ENCODE data around the gene CARMIL3. TPM values are rescaled to one million over a fixed set of nuclear protein-coding genes. Genes with fewer than 3 reads are reported as not detected.
A peak's percentile ranks its signal among the peaks of the same experiment; 100 is the strongest.

Gene CARMIL3
- total RNA-seq, 1 experiment from 2014 or later = 0.71 TPM

- intact Hi-C loops (cut with micrococcal nuclease) = loop anchor here (10.0 kb wide), 1 partner anchor 109 kb away; the partner anchor contains the start of gene DHRS4L2
- TSS peak; percentile 91 for BruUV-seq (replicated peaks)
- Histone ChIP-seq H3K36me3 (ENCODE audit: control insufficient read depth in 1 of 2, insufficient read depth in 2 of 2, low read length in 2 of 2) (no peaks in the 10 kb centered on the region), H3K9me2 (ENCODE audit: insufficient read depth) (no peaks in the 10 kb centered on the region), H2AFZ (ENCODE audit: low read depth, low read length, poor library complexity, severe bottlenecking) (peak overlapping the region; percentile 32), H3K4me3 (replicated peaks in 1 of 2; ENCODE audit: low read depth in 1 of 2, low read length in 2 of 2) (peak overlapping the region; percentile 94 to 96), H3K27ac (ENCODE audit: low read depth, low read length) (peak overlapping the region; percentile 43), H3K79me2 (ENCODE audit: insufficient read depth, low read length) (peaks cover 7% of the 10 kb centered on the region; the same call in 1 of the 2 replicates), H4K20me1 (ENCODE audit: insufficient read depth) (no peaks in the 10 kb centered on the region), H3K27me3 (ENCODE audit: insufficient read depth, low read length) (no peaks in the 10 kb centered on the region), H3K9ac (ENCODE audit: low read length) (peak overlapping the region; percentile 84), H3K4me1 (ENCODE audit: control insufficient read depth in 1 of 2, insufficient read depth in 2 of 2, low read length in 2 of 2) (peaks cover 15 to 22% of the 10 kb centered on the region in 2 experiments), H3K9me3 (ENCODE audit: control insufficient read depth in 1 of 2, insufficient read depth in 1 of 2, low read depth in 1 of 2, low read length in 2 of 2) (no peaks in the 10 kb centered on the region), H3K4me2 (ENCODE audit: low read length) (peak overlapping the region; percentile 87)
- POLR2A ChIA-PET = interaction anchor here (0.6 to 4.5 kb wide), 27 partner anchors 8 to 998 kb away, joined by 3 to 49 read pairs (median 5); partner anchors contain the start of genes ACIN1, C14orf119, CARMIL3 and CHMP4A
- TF ChIP-seq ZBTB33 (IDR thresholded peaks at IDR 0.05; ENCODE audit: extremely low read depth, insufficient replicate concordance, low read length) (no peak), CTCF (IDR thresholded peaks at IDR 0.05 in 2 of 3, conservative IDR thresholded peaks at IDR 0.05 in 1 of 3; ENCODE audit: borderline replicate concordance in 1 of 3, insufficient read depth in 1 of 3, low read depth in 2 of 3, low read length in 2 of 3) (no peak), TCF7L2 (IDR thresholded peaks at IDR 0.05; ENCODE audit: borderline replicate concordance, extremely low read depth, insufficient read depth, insufficient read length) (no peak), SRF (IDR thresholded peaks at IDR 0.05; ENCODE audit: low read depth) (no peak), JUND (IDR thresholded peaks at IDR 0.05) (no peak), ELF1 (IDR thresholded peaks at IDR 0.05; ENCODE audit: borderline replicate concordance, low read depth) (no peak), EGR1 (IDR thresholded peaks at IDR 0.05; ENCODE audit: low read depth) (no peak), CEBPB (IDR thresholded peaks at IDR 0.05; ENCODE audit: low read depth) (no peak), RAD21 (IDR thresholded peaks at IDR 0.05; ENCODE audit: low read depth) (no peak), SP1 (IDR thresholded peaks at IDR 0.05; ENCODE audit: low read depth) (no peak), EZH2phosphoT487 (IDR thresholded peaks at IDR 0.05; ENCODE audit: borderline replicate concordance) (no peak)
- CTCF ChIA-PET = interaction anchor here (1.0 to 6.3 kb wide), 8 partner anchors 9 to 504 kb away, joined by 3 to 149 read pairs (median 8); partner anchors contain the start of genes IRF9, RNF31 and TINF2
- no peak for DNase-seq (ENCODE audit: low read depth, low spot score)
- RAD21 ChIA-PET (ENCODE audit: low non-redundant PET in 1 of 2, low total read pairs in 2 of 2, uncharacterized antibody in 2 of 2, unreplicated experiment in 2 of 2) = interaction anchor here (0.8 to 4.6 kb wide), 5 partner anchors 15 to 36 kb away, joined by 3 to 35 read pairs (median 6); no protein-coding TSS in a partner anchor
- no peak for ATAC-seq
These were observed 41.5 kb downstream of the CARMIL3 start for GRCh38 chr14:24093207-24093900.

All from HCT116 (cell line).